ENCODE measurements around the gene POU3F1.

Gene POU3F1

GRCh38 chr1:38044221-38045215 is 2.1 kb downstream of the POU3F1 start:
- Histone ChIP-seq H3K27ac (ENCODE audit: low read depth, low read length, poor library complexity, severe bottlenecking) (no peak overlapping the region), H3F3A (ENCODE audit: insufficient read depth, low read length) (no peaks in the 10 kb centered on the region), H3K9me3 (ENCODE audit: low read length) (no peaks in the 10 kb centered on the region), H3K9me2 (ENCODE audit: low read depth, low read length) (no peaks in the 10 kb centered on the region), H4K20me1 (ENCODE audit: insufficient read depth, low read length) (no peaks in the 10 kb centered on the region), H3K9ac (ENCODE audit: low read length) (no peak overlapping the region), H3K27me3 (ENCODE audit: insufficient read depth, low read length) (peaks cover 4% of the 10 kb centered on the region; the same call in 1 of the 2 replicates), H3K4me3 (ENCODE audit: low read depth, low read length, poor library complexity, severe bottlenecking) (no peak overlapping the region), H3K4me1 (ENCODE audit: insufficient read depth, low read length, severe bottlenecking) (peaks cover 3% of the 10 kb centered on the region), H2AFZ (ENCODE audit: low read length) (no peak overlapping the region), H3K36me3 (ENCODE audit: insufficient read depth, low read length) (no peaks in the 10 kb centered on the region), H3K4me2 (ENCODE audit: low read length) (no peak overlapping the region), H3K79me2 (ENCODE audit: insufficient read depth, low read length) (no peaks in the 10 kb centered on the region)
- TF ChIP-seq EZH2 (IDR thresholded peaks at IDR 0.05; ENCODE audit: borderline replicate concordance, low read length) (peak; percentile 24; the same call in 1 of the 2 replicates), CTCF (IDR thresholded peaks at IDR 0.05; ENCODE audit: low read length) (no peak)

- H3K27ac ChIP-seq (ENCODE audit: low read depth, low read length, poor library complexity, severe bottlenecking): no peak overlapping the region
Observed at GRCh38 chr1:38043036-38043747, 3.4 kb downstream of the POU3F1 start.

More at GRCh38 chr1:38043036-38043747, 3.4 kb downstream of the POU3F1 start:
- H3K27me3 ChIP-seq (ENCODE audit: insufficient read depth, low read length): peaks cover 4% of the 10 kb centered on the region; the same call in 1 of the 2 replicates
- H3K9me3 ChIP-seq (ENCODE audit: low read length): no peaks in the 10 kb centered on the region
- H3K4me2 ChIP-seq (ENCODE audit: low read length): no peak overlapping the region
- no peak overlapping the region for H3K9ac ChIP-seq (ENCODE audit: low read length)
- TF ChIP-seq CTCF (IDR thresholded peaks at IDR 0.05; ENCODE audit: low read length): no peak
- no peak for TF ChIP-seq EZH2 (IDR thresholded peaks at IDR 0.05; ENCODE audit: borderline replicate concordance, low read length)
- no peaks in the 10 kb centered on the region for H3F3A ChIP-seq (ENCODE audit: insufficient read depth, low read length)
- no peaks in the 10 kb centered on the region for H3K9me2 ChIP-seq (ENCODE audit: low read depth, low read length)
- peaks cover 3% of the 10 kb centered on the region for H3K4me1 ChIP-seq (ENCODE audit: insufficient read depth, low read length, severe bottlenecking)
- no peak overlapping the region for H2AFZ ChIP-seq (ENCODE audit: low read length)
- H3K79me2 ChIP-seq (ENCODE audit: insufficient read depth, low read length): no peaks in the 10 kb centered on the region
- no peaks in the 10 kb centered on the region for H3K36me3 ChIP-seq (ENCODE audit: insufficient read depth, low read length)
- H3K4me3 ChIP-seq (ENCODE audit: low read depth, low read length, poor library complexity, severe bottlenecking): no peak overlapping the region
- no peaks in the 10 kb centered on the region for H4K20me1 ChIP-seq (ENCODE audit: insufficient read depth, low read length)
